ENCODE measurements around the gene GRIK4.

GRIK4 gene

DNA sequence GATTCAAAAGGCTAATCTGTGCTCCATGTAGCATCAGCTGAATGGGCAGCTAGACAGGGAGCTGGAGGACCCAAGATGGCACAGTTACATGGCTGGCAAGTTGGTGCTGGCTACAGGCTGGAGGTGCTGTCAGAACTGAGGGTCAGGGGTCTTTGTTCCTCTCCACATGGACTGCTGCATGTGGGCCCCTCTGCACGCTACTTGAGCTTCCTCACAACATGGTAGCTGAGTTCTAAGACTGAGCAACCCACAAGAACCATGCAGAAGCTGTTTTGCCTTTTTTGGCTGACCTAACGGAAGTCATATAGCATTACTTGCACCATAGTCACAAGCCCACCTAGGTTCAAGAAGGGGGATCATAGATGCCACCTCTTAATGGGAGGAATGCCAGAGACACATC lies 196.1 kb downstream of the GRIK4 start:
- DNase-seq (ENCODE audit: low read depth) = no peak

DNA sequence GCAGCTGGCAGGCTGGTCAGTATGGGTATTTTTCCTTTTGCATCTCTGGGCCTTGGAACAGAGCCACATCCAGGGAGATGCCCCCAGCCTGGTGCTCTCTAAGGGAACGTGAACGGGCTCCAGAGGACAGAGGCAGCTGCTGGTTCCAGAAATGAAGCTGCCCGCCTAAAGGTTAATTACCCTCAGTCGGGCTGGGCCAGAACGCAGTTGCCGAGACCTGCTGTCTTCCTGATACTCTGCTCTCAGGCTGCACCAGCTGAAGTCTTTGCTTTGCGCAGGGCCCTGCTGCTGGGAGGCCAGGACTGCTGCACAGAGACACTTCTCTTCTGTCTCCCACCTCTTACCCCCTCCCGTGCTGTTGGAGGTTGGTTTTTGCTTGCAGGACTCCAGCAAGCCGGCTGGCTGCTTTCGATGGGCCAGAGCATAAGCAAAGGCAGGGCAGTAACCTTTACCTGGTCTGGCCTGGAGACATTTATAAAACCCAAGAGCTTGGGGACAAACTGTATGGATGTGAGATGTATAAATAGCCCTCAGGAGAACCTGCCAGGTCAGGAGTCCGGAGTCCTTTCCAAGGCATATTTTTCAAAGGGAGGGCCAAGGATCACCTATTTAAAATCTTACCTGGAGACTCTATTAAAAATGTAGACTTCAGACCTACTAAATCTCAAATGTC lies 197.1 kb downstream of the GRIK4 start:
- no peak for DNase-seq (ENCODE audit: low read depth)

DNA sequence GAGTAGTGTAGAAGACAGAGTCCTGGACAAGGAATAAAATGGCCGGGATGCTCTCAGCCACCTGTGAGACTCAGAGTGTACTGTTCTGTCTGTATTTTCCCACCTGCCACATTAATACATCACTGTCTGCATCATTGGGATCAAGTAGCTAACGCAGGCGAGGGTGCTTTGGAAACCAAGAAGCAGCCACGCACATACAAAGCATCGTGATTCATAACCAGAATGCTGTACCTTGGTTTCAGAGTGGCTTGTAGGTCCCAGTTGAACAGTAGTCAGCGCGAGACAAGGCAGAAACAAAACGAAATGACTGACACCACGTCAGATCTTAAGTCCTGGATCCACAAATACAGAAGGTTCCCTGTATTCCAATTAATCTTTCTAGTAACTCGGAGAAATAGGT lies 198.3 kb downstream of the GRIK4 start:
- DNase-seq (ENCODE audit: low read depth) = no peak

DNA sequence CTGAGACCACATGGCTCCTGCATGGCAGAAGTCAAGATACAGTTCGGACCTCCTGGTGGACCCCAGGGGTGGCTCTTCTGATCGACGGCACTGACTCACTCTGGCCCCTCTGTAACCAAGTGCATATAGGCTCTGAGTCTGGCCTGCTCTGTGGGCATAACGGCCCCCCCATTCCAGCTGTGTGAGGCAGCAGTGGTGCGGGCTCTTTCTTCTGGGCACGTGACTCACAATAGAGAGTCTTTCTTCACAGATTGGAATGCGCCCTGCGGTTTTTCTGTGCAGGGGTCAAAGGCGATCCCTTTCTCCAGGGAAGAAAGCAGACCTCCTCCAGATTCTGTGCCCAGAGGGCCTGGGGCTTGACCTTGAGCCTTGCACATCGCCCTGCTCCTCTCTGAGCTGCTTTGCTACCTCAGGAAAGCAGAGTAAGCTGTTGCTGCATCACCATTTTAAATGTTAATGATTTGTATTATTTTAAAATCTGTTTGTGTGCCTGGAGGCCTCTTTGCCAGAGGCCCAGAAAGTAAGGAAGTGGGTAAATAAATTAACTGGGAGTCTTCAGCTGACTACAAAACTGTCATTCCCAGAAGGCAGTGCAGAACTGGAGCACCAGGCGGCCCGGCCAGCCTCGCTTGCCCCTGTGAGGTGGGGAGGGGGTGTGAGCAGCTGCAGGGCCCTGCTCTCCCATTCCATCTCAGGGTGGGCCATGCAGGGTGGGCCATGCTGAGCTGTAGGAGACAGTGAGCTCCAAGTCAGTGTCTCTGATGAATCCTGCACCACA lies 199.0 kb downstream of the GRIK4 start:
- DNase-seq (ENCODE audit: low read depth) = no peak

DNA sequence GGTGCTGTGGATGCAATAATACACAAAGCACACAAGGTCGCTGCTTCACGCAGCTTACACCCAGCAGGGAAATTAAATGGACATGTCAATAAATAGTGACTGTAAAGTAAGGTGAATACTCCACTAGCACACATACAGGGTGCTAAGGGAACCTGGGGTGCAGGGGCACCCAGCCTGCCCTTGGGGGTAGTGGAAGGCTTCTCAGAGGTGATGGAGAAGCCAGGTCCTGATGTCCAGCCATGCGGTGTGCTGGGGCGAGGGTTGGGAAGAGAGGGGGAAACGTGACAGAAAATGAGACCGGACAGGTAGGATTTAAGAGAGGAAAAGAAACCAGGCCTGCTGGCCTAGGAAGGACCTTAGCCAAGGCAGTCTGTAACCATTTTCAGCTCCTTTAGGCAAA lies 200.5 kb downstream of the GRIK4 start:
- DNase-seq (ENCODE audit: low read depth) = no peak

DNA sequence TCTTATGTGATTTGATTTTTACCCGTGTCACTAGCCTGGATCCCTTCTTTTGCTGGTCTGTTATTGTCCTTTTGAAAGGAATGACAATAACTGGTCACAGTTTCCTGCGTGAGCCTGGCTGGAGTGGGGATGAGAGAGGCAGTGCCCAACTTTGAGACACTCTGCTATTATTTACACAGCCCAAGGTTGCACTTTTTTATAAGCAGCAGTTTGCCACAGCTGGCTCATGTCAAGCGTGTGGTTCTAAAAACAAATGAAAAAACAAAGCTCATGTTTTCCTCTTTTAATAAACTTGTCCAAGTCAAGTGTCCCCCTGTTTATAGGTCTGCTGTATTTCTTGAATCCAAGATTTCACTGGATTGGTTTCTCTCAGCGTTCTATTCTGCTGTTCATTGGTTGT lies 201.3 kb downstream of the GRIK4 start:
- no peak for DNase-seq (ENCODE audit: low read depth)

DNA sequence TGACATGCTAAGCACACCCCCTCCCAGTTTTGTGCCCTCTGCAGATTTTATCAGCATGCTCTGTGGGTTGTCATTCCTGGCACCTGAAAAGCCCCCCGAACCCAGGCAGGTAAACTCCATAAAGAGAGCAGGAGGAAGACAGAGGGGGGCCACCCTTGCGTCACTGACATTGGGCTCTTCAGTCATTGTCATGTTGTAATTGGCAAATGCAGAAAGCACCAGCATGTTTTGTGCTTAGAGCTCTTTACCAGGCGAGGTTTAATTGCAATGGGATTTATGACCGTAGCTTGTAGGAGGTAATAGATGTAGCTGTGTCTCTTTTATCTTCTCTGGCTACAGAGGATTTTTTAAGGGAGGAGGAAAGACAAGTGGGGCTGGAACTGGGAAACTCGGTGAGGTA lies 201.7 kb downstream of the GRIK4 start:
- DNase-seq (ENCODE audit: low read depth) = no peak

DNA sequence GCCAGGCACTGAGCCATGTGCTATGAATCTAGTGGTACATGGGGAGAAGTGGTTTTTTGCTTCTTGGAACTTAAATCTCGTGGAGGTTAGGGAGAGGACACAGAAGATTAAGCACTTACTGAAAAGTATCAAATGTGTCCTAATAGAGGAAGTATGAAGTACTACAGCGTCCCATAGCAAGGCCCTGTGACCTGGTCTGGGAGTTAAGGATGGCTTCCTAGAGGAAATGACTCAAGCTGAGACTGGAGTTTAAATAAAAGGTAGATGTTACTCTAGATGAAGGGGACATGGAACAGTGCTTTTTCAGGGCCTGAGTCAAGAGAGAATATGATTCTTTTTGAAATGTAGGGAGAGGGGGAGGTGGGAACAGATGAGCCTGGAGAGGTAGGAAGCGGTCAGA lies 202.9 kb downstream of the GRIK4 start:
- no peak for DNase-seq (ENCODE audit: low read depth)

DNA sequence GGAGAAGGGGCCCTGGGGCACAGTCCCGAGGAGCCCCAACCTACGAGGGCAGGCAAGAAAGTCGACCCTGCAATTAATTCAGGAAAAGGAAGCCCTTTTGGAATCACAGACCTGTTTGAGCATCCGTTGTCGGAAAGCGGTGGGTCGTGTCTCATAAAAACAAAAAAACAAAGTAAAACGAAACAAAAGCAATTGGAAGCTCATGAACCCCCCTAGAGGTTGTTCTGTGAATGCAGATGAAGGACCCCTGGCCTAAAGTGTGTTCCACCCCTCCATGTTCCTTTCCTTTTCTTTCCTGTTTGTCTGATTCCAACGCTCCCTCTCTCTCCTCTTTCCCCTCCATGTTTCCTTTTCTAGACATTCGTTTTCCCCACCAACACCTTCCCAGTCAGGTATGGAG lies 203.7 kb downstream of the GRIK4 start:
- no peak for DNase-seq (ENCODE audit: low read depth)

DNA sequence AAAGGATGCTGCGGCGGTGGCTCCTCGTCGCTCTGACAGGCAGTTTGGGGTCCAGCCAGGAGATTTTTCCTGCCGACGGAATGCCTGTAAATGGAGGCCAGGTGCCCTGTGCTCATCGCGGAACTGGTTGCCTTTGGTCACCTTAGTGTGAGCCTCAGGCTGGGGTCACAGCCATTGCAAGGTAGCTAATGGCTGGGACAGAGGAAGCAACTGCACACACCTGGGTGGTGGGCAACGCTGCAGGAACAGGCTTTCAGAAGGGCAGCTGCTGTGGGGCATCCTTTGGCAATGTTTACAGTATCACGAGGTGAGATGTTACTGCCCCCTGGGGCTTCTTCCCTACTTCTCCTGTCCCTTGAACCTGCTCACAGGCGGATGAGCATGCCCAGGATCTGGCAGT lies 205.5 kb downstream of the GRIK4 start:
- DNase-seq (ENCODE audit: low read depth) = no peak

DNA sequence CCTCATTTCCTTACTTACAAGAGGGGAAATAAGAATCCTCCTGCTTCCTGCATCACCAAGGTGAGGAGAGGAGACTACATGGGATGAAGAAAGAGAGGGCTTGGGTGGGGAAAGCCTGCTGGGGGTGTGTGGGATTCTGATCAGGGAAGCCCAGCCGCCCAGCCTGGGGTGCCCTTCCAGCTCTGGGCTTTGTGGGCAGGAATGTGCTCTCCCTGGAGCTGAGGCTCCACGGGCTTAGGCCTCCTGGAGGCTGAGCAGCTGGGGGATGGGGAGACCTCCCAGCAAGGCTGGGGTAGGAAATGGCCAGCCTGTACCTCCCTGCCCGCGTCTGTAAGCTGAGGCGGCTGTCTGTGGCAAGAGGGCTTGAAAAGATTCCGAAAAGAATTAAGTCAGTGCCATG lies 206.1 kb downstream of the GRIK4 start:
- DNase-seq (ENCODE audit: low read depth) = no peak

DNA sequence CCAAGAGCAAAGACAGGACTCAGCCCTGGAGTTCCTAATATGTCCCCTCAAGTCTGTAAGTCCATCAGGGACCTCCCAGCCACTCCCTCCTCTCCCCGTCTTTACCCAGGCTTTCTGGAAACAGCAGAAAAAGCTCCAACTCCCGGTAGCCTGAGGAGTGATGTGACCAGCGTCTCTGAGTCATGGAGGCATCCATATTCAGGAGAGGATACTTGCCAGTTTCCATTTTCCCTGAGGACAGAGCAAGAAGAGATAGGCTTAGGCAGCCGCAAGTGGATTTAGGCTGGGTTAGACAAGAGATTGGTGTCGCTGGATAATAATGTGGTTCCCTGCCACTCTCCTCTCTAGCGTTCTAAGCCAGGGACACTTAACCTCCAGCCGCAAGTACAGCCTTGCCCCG lies 206.6 kb downstream of the GRIK4 start:
- no peak for DNase-seq (ENCODE audit: low read depth)

DNA sequence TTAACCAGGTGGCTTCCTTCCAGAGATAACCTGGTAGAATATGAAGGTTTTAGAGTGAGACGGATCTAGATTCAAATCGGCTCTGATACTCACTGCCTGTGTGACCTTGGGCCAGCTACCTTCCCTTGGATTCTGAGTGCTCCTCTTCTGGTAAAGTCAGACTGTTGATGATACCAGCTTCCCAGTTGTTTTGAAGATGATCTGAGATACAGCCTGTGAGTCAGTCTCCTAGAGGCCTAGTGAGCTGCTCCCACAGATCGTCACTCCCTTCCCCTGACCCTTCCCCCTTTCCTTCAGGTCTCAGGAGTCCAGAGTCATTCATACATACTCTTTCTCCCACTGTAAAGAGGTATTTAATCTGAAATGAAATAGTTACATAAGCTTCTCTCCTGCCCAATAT lies 207.8 kb downstream of the GRIK4 start:
- no peak for DNase-seq (ENCODE audit: low read depth)

DNA sequence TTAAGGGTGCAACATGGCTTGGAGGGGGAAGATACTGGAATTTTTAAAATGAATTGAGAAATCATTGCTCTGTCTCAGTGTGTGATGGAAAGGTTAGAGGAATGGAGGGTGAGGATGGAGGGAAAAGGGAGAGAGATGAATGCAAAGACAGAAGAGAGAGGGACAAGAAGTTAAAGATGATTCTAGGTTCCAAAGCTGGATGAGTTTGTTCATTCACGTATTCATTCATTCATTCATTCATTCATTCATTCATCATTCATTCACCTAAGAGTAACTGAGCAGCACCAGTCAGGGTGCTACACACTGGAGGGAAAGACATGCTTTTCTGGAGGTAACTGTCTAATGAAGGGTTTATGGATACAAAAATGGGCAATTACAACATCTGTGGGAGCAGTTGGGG lies 209.2 kb downstream of the GRIK4 start:
- DNase-seq (ENCODE audit: low read depth) = no peak

DNA sequence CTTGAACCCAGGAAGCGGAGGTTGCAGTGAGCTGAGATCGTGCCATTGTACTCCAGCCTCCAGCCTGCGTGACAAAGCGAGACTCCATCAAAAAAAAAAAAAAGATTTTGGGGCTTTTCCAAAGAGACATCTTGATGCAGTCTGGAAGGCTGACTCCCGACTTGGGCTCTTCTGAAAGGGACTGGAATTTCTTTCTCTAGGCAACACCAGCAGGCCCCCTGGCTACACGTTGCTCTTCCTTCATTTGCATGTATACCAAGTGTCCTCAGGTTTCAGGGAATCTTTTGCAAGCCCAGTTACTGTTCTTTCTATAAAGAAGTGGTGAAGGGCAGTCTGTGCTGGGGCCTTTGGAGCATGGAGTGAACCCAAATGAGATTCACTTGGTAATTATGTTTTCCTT lies 211.0 kb downstream of the GRIK4 start:
- DNase-seq (ENCODE audit: low read depth) = no peak

DNA sequence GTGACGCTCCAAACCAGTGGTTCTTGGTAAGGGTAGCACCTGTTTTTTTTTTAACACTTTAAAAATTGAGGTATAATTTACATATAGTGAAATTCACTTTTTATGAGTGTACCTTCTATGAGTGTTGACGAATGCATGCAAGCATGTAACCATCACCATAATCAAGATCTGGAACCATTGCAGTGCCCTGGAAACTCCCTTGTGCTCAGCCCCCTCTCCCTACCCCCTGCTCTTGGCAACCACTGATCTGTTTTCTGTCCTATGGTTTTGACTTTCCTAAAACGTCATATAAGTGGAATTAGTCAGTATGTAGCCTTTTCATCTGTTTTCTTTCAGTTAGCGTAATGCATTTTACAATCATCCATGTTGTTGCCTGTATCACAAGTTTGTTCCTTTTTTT lies 212.2 kb downstream of the GRIK4 start:
- no peak for DNase-seq (ENCODE audit: low read depth)

DNA sequence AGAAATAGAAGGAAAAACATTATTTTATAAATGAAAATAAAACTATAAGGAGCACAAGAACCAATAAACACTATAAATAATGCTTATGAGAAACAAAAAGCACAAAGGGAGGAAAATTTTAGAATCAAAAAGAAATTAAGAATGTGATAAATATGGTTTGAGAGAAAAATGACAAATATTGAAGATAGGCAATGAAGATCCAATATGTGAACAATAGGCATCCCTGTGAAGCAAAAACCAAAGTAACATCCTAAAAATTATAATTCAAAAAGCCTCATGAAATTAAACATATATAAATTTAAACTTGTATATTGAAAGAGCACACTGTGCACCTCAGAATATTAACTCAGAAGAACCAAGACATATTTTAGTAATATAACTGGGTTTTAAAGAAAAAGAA lies 216.2 kb downstream of the GRIK4 start:
- no peak for DNase-seq (ENCODE audit: low read depth)

DNA sequence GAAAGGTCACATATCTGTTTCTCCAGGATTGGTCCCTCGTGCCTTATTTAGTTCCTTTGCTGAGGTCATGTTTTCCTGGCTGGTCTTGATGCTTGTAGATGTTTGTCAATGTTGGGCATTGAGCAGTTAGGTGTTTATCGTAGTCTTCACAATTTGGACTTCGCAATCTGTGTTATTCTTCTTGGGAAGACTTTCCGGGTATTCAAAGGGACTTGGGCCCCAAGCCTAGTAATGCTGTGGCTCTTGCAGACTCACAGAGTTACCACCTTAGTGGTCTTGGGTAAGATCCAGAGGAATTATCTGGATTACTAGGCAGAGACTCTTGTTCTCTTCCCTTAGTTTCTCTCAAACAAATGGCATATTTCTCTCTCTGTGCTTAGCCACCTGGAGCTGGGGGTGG lies 223.5 kb downstream of the GRIK4 start:
- no peak for DNase-seq (ENCODE audit: low read depth)

DNA sequence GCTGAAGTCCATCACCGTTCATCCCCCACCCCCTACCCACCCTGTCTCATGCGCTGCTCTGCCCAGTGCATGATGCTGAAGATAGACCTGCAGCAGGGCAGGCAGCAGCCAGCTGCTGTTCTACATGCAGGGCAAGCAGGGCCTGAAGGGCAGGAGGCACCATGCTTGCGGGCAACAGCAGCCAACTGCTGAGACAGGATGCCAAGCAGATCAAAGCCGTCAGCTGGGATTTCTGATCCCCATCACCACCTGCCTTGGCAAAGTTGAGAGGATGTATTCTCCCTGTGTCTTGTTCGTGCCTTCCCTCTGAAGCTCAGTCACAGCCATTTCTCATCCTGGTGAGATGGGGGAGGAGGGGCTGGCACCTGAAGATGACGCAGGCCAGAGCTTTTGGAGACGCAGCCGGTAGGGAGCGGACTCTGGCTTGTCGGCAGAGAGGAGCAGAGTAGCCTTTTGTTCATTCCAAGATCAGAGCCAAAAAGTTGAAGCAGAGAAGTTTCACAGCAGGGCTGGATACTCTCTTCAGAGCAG lies 227.0 kb downstream of the GRIK4 start:
- DNase-seq (ENCODE audit: low read depth) = no peak

DNA sequence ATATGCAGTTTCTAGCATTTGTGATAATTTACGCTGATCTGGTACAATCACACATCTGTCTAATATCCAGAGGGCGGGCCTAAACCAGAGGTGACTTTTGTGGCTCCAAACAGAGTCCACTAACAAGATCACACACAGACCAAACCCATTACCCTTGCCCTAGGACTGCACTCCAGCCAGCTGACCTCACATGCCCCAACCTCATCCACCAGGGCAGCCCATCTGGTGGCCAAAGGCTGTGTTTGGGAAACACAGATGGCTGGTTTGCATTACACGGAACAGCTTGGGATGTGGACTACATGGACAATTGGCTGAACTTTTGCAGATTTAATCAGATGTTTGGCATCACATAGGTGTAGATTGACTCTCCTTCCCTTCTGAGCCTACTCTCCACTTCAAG lies 228.2 kb downstream of the GRIK4 start:
- DNase-seq (ENCODE audit: low read depth) = no peak

DNA sequence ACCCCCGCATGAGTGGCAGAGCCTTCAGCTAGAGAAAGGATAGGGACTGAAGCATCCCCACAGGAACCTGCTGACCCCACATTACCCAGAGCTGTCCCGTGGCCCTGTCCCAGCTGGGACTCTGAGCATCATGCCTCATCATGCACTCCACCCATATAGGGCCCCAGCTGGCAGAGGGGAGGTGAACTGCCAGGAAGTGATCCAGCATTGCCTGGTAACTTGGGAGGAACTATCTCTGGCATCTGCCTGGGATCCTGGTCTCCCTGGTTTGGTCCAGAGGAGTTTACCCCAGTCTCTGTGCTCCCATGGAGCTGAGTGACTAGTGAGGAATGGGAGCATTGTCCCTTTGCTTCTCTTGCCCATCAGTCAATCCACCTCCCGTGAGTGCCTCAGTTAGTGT lies 228.8 kb downstream of the GRIK4 start:
- no peak for DNase-seq (ENCODE audit: low read depth)

DNA sequence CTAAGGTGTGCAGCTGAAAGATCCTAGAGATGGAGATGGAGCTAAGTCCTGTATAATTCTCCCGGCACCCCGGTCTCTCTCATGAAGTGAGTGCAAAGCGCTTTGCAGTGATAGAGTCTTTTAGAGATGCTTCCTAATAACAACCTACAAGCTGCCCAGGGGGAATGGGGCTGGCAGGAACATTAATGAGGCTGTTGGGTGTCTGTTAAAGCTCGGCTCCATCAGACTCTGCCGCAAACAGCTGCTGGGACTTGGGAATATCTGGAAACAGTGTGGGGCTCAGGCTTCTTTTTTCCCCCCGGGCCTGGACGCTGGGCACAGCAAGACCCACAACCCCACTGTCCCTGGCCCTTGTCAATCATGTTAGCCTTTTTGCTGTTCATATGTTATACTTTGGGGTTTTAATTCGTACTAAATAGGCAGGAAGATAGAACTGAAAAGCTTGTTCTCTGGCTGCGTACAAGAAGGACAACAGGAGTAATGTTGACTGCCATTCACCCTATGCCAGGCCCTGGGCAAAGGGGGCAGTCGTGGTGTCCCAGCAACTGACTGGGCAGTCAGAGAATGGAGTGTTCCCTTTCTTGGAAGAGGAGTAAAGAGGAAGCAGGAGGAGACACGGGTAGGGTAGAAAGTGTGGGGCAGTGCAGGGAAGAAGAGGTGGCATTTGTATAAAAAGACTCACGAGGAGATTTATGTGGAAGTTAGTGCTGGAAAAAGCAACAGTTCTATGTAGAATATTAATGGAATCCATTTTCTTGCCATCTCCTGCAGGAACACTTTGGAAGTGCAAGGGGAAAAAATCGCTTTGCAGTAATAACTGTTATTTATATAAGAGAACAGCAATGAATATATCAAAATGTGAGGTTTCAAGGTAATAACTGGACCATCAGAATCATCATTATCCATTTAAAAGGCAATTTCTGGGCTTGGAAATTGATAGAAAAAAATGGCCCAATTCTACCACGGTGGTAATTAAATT lies 232.8 kb downstream of the GRIK4 start:
- DNase-seq (ENCODE audit: low read depth) = no peak

DNA sequence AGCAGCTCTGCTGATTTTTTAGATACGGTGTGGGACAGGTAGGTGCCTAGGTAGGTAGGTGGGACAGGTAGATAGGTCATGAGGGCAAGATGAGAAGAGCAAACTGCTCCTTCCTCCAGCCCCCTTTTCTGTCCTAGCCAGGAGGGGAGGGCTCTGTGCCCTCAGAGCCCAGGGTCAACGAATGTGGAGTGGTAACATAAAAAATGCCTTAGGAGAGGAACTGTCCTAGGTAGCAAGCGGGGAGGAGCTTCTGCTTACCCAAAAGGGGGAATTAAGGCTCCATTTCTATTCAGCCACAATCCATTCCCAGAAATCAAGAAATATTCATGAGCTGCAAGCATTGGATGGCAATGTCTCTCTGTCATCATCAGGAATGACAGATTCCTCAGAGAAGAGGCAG lies 234.8 kb downstream of the GRIK4 start:
- DNase-seq (ENCODE audit: low read depth) = no peak

Data from activated T-cell treated with anti-CD3 and anti-CD28 coated beads for 48 hours (primary cell).